HEK293 (cell line): ENCODE measurements around the gene HIPK1.

Experiments
- CTCF ChIA-PET: fragments of 350-600 bp; formaldehyde crosslinking; extraction: SDS; loops from one replicate; lab custom pipeline; 2021; ENCODE audit warnings: antibody characterized with exemption; lab: Yijun Ruan, JAX
- POLR2A ChIA-PET: fragments of 300-600 bp; formaldehyde crosslinking; extraction: SDS; loops from one replicate; lab custom pipeline; 2020; ENCODE audit warnings: antibody characterized with exemption, inconsistent platforms; lab: Yijun Ruan, JAX
- H3K27ac ChIP-seq: fragments of 200-500 bp; sonication (Bioruptor generic); 2 replicates; pipeline ENCODE4 v1.5.1; 2014; ENCODE audit warnings: low read depth, low read length, control low read depth, inconsistent platforms; ENCODE audit errors: extremely low read depth
- H3K36me3 ChIP-seq, 2 experiments: fragments of 200-500 bp in 1 of 2; sonication (Bioruptor generic) in 1 of 2; 1 replicate in 1 of 2; 2 replicates in 1 of 2; pipeline ENCODE4 v1.5.1; 2014 to 2017; ENCODE audit warnings: inconsistent platforms in 2 of 2, low read length in 2 of 2; ENCODE audit not compliant: control insufficient read depth in 2 of 2, insufficient read depth in 1 of 2
- H3K4me1 ChIP-seq: fragments of 200-500 bp; sonication (Bioruptor generic); 2 replicates; pipeline ENCODE4 v1.5.1; 2014; ENCODE audit warnings: mild to moderate bottlenecking, low read length, inconsistent platforms; ENCODE audit not compliant: control insufficient read depth, insufficient read depth
- H3K4me3 ChIP-seq: 2 replicates; pipeline ENCODE4 v1.5.1; 2011; ENCODE audit warnings: low read depth, mild to moderate bottlenecking, control low read depth, low read length, moderate library complexity
- H3K9me3 ChIP-seq: fragments of 200-500 bp; sonication (Bioruptor generic); 2 replicates; pipeline ENCODE4 v1.5.1; 2014; ENCODE audit warnings: low read depth, low read length, inconsistent platforms; ENCODE audit not compliant: control insufficient read depth, insufficient read depth
- BCL11A ChIP-seq: fragments of 450-650 bp; formaldehyde crosslinking; IDR thresholded peaks from 2 replicates; pipeline ENCODE4 v1.5.1; 2016; ENCODE audit warnings: low read depth, missing biosample characterization, missing genetic modification characterization
- BCL11B ChIP-seq: fragments of 450-650 bp; formaldehyde crosslinking; IDR thresholded peaks from 2 replicates; pipeline ENCODE4 v1.5.1; 2016; ENCODE audit warnings: low read depth, missing biosample characterization, missing genetic modification characterization
- GLI4 ChIP-seq: fragments of 450-650 bp; formaldehyde crosslinking; IDR thresholded peaks from 2 replicates; pipeline ENCODE4 v1.5.1; 2016; ENCODE audit warnings: missing biosample characterization, missing genetic modification characterization
- HOXD13 ChIP-seq: sonication (generic); formaldehyde crosslinking; IDR thresholded peaks from 2 replicates; pipeline ENCODE4 v1.8.0; 2022; ENCODE audit warnings: missing genetic modification reagents, borderline replicate concordance
- KLF1 ChIP-seq: fragments of 450-650 bp; formaldehyde crosslinking; IDR thresholded peaks from 2 replicates; pipeline ENCODE4 v1.5.1; 2016; ENCODE audit warnings: missing biosample characterization, missing genetic modification characterization
- KLF16 ChIP-seq: fragments of 450-650 bp; formaldehyde crosslinking; IDR thresholded peaks from 2 replicates; pipeline ENCODE4 v1.5.1; 2017; ENCODE audit warnings: missing biosample characterization, missing genetic modification characterization
- KLF8 ChIP-seq: fragments of 450-650 bp; formaldehyde crosslinking; IDR thresholded peaks from 2 replicates; pipeline ENCODE4 v1.5.1; 2016; ENCODE audit warnings: missing biosample characterization, missing genetic modification characterization
- OSR2 ChIP-seq: fragments of 450-650 bp; formaldehyde crosslinking; IDR thresholded peaks from 2 replicates; pipeline ENCODE4 v1.5.1; 2016; ENCODE audit warnings: missing biosample characterization, missing genetic modification characterization
- TRIM28 ChIP-seq: IDR thresholded peaks from 2 replicates; pipeline ENCODE4 v1.6.1; 2011; ENCODE audit warnings: low read length, control low read depth, borderline replicate concordance
- ZBTB17 ChIP-seq: fragments of 450-650 bp; formaldehyde crosslinking; IDR thresholded peaks from 2 replicates; pipeline ENCODE4 v1.5.1; 2016; ENCODE audit warnings: missing biosample characterization, missing genetic modification characterization
- ZNF146 ChIP-seq: fragments of 450-650 bp; formaldehyde crosslinking; IDR thresholded peaks from 2 replicates; pipeline ENCODE4 v1.5.1; 2016; ENCODE audit warnings: missing biosample characterization, missing genetic modification characterization
- ZNF202 ChIP-seq: fragments of 450-650 bp; formaldehyde crosslinking; IDR thresholded peaks from 2 replicates; pipeline ENCODE4 v1.5.1; 2016; ENCODE audit warnings: missing biosample characterization, missing genetic modification characterization, borderline replicate concordance
- ZNF341 ChIP-seq: fragments of 450-650 bp; formaldehyde crosslinking; IDR thresholded peaks from 2 replicates; pipeline ENCODE4; 2016; ENCODE audit warnings: low read depth, missing biosample characterization, missing genetic modification characterization
- ZNF354C ChIP-seq: fragments of 450-650 bp; formaldehyde crosslinking; IDR thresholded peaks from 2 replicates; pipeline ENCODE4 v1.5.1; 2016; ENCODE audit warnings: missing biosample characterization, missing genetic modification characterization, low read depth, borderline replicate concordance
- ZNF404 ChIP-seq: fragments of 450-650 bp; formaldehyde crosslinking; IDR thresholded peaks from 2 replicates; pipeline ENCODE4 v1.5.1; 2017; ENCODE audit warnings: missing biosample characterization, missing genetic modification characterization
- ZNF433 ChIP-seq: fragments of 450-650 bp; formaldehyde crosslinking; IDR thresholded peaks from 2 replicates; pipeline ENCODE4 v1.5.1; 2016; ENCODE audit warnings: missing biosample characterization, missing genetic modification characterization, low read depth
- ZNF529 ChIP-seq: fragments of 450-650 bp; formaldehyde crosslinking; IDR thresholded peaks from 2 replicates; pipeline ENCODE4 v1.5.1; 2017; ENCODE audit warnings: missing genetic modification characterization, missing biosample characterization; ENCODE audit not compliant: insufficient replicate concordance
- ZNF610 ChIP-seq: fragments of 450-650 bp; formaldehyde crosslinking; IDR thresholded peaks from 2 replicates; pipeline ENCODE4 v1.5.1; 2016; ENCODE audit warnings: missing biosample characterization, missing genetic modification characterization, borderline replicate concordance
- ZNF626 ChIP-seq: fragments of 450-650 bp; sonication (Bioruptor Pico); formaldehyde crosslinking; IDR thresholded peaks from 2 replicates; pipeline ENCODE4 v1.5.1; 2018; ENCODE audit warnings: missing biosample characterization, missing genetic modification characterization, inconsistent platforms
- ZNF777 ChIP-seq: fragments of 450-650 bp; formaldehyde crosslinking; IDR thresholded peaks from 2 replicates; pipeline ENCODE4 v1.5.1; 2017; ENCODE audit warnings: missing biosample characterization, missing genetic modification characterization, borderline replicate concordance
- ZNF843 ChIP-seq: fragments of 450-650 bp; formaldehyde crosslinking; IDR thresholded peaks from 2 replicates; pipeline ENCODE4 v1.5.1; 2016; ENCODE audit warnings: missing biosample characterization, missing genetic modification characterization
- TF ChIP-seq, protein P1 (sequence below): sonication (generic); formaldehyde crosslinking; IDR thresholded peaks from 2 replicates; pipeline ENCODE4 v1.8.1; 2022; ENCODE audit warnings: mild to moderate bottlenecking, moderate library complexity, missing genetic modification reagents
- TF ChIP-seq, protein P2 (sequence below): fragments of 450-650 bp; formaldehyde crosslinking; IDR thresholded peaks from 2 replicates; pipeline ENCODE4 v1.5.1; 2016; ENCODE audit warnings: missing biosample characterization, missing genetic modification characterization, borderline replicate concordance
- TF ChIP-seq, protein P3 (sequence below): fragments of 450-650 bp; formaldehyde crosslinking; IDR thresholded peaks from 2 replicates; pipeline ENCODE4 v1.5.1; 2016; ENCODE audit warnings: missing biosample characterization, missing genetic modification characterization
- TF ChIP-seq, protein P4 (sequence below): fragments of 450-650 bp; formaldehyde crosslinking; IDR thresholded peaks from 2 replicates; pipeline ENCODE4 v1.5.1; 2016; ENCODE audit warnings: missing biosample characterization, missing genetic modification characterization

The HIPK1 gene

DNA sequence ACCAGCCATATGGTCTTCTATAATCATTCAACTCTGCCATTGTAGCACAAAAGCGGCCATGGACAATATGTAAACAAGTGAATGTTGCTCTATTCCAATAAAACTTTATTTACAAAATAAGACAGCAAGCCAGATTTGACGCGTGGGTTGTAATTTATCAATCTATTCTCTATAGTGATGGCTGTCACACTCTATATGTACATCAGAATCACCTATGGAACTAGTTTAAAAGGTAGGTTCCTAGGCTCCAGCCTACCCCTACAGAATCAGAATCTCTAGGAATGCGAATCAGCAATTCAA, 49.4 kb upstream of the HIPK1 start (continued):
- TF ChIP-seq, protein P1, sequence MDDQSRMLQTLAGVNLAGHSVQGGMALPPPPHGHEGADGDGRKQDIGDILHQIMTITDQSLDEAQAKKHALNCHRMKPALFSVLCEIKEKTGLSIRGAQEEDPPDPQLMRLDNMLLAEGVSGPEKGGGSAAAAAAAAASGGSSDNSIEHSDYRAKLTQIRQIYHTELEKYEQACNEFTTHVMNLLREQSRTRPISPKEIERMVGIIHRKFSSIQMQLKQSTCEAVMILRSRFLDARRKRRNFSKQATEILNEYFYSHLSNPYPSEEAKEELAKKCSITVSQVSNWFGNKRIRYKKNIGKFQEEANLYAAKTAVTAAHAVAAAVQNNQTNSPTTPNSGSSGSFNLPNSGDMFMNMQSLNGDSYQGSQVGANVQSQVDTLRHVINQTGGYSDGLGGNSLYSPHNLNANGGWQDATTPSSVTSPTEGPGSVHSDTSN: no peak
- TF ChIP-seq KLF16: no peak
- no peak for TF ChIP-seq GLI4 (tag by site-specific recombination)
- no peak for TF ChIP-seq ZNF610 (tag by site-specific recombination)
- no peak for TF ChIP-seq ZNF146
- TF ChIP-seq, protein P2, sequence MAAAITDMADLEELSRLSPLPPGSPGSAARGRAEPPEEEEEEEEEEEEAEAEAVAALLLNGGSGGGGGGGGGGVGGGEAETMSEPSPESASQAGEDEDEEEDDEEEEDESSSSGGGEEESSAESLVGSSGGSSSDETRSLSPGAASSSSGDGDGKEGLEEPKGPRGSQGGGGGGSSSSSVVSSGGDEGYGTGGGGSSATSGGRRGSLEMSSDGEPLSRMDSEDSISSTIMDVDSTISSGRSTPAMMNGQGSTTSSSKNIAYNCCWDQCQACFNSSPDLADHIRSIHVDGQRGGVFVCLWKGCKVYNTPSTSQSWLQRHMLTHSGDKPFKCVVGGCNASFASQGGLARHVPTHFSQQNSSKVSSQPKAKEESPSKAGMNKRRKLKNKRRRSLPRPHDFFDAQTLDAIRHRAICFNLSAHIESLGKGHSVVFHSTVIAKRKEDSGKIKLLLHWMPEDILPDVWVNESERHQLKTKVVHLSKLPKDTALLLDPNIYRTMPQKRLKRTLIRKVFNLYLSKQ (tag by site-specific recombination): no peak
- no peak for TF ChIP-seq ZNF433 (tag by site-specific recombination)
- TF ChIP-seq ZNF529 (tag by site-specific recombination): no peak
- no peak for TF ChIP-seq KLF1 (tag by site-specific recombination)
- no peak for TF ChIP-seq BCL11A (tag by site-specific recombination)
- TF ChIP-seq, all 188 proteins: peak for 0

DNA sequence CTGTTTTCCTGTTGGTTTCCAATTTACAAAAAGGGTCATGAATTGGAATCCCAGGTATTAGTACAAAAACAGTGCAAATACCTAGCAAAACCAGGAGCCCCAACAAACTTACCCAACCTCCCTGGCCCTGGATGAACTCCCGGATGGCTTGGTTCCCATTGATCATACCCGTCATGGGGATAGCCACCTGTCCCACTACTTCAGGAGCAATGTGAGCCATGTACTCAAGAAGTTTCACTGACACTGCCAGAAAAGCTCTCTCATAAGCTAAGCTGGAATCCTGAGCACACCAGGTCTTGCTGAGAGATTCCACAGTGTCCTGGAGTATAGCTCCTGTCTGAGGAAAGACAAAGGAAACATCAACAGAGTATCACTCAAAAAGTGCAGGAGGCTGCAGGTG, 47.5 kb upstream of the HIPK1 start:
- no peak overlapping the region for H3K27ac ChIP-seq
- H3K4me1 ChIP-seq: no peaks in the 10 kb centered on the region
- H3K36me3 ChIP-seq: no peaks in the 10 kb centered on the region
- TF ChIP-seq KLF8 (no peak), ZNF843 (tag by site-specific recombination) (no peak), ZBTB17 (no peak), HOXD13 (CRISPR knock-in tag) (no peak), TRIM28 (no peak), ZNF777 (tag by site-specific recombination) (no peak), ZNF202 (no peak), ZNF626 (no peak), ZNF341 (tag by site-specific recombination) (no peak), ZNF404 (no peak), OSR2 (tag by site-specific recombination) (no peak), ZNF354C (tag by site-specific recombination) (no peak), BCL11B (no peak)
- TF ChIP-seq, protein P3, sequence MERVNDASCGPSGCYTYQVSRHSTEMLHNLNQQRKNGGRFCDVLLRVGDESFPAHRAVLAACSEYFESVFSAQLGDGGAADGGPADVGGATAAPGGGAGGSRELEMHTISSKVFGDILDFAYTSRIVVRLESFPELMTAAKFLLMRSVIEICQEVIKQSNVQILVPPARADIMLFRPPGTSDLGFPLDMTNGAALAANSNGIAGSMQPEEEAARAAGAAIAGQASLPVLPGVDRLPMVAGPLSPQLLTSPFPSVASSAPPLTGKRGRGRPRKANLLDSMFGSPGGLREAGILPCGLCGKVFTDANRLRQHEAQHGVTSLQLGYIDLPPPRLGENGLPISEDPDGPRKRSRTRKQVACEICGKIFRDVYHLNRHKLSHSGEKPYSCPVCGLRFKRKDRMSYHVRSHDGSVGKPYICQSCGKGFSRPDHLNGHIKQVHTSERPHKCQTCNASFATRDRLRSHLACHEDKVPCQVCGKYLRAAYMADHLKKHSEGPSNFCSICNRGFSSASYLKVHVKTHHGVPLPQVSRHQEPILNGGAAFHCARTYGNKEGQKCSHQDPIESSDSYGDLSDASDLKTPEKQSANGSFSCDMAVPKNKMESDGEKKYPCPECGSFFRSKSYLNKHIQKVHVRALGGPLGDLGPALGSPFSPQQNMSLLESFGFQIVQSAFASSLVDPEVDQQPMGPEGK (tag by site-specific recombination): no peak
- TF ChIP-seq, protein P4, sequence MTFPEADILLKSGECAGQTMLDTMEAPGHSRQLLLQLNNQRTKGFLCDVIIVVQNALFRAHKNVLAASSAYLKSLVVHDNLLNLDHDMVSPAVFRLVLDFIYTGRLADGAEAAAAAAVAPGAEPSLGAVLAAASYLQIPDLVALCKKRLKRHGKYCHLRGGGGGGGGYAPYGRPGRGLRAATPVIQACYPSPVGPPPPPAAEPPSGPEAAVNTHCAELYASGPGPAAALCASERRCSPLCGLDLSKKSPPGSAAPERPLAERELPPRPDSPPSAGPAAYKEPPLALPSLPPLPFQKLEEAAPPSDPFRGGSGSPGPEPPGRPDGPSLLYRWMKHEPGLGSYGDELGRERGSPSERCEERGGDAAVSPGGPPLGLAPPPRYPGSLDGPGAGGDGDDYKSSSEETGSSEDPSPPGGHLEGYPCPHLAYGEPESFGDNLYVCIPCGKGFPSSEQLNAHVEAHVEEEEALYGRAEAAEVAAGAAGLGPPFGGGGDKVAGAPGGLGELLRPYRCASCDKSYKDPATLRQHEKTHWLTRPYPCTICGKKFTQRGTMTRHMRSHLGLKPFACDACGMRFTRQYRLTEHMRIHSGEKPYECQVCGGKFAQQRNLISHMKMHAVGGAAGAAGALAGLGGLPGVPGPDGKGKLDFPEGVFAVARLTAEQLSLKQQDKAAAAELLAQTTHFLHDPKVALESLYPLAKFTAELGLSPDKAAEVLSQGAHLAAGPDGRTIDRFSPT: no peak
- TF ChIP-seq, all 188 proteins: peak for 0
- CTCF ChIA-PET: no interaction called here
- H3K9me3 ChIP-seq: no peaks in the 10 kb centered on the region
- POLR2A ChIA-PET: no interaction called here
- no peak overlapping the region for H3K4me3 ChIP-seq
